GM23338 (cell line): ENCODE data around the gene SEMA5A. TPM values are rescaled to one million over a fixed set of nuclear protein-coding genes. Genes with fewer than 3 reads are reported as not detected.

ENCODE experiments used
- ATAC-seq: fragments of 200-7000 bp; cut with Tn5 transposase; 3 replicates; pipeline ENCODE4 v1.9.1; 2020
- DNase-seq: peaks from one replicate; pipeline ENCODE4 v3.0.0-alpha.2; 2015; ENCODE audit warnings: low spot score
- H2AFZ ChIP-seq: fragments of 200-600 bp; sonication (generic); 2 replicates; pipeline ENCODE4 v1.8.0; 2016; ENCODE audit warnings: antibody characterized with exemption, mild to moderate bottlenecking, moderate library complexity
- H3F3A ChIP-seq: fragments of 200-600 bp; sonication (generic); replicated peaks from 2 replicates; pipeline ENCODE4 v1.8.0; 2017; ENCODE audit warnings: antibody characterized with exemption, mixed run types, low read depth
- H3K27ac ChIP-seq: fragments of 200-600 bp; sonication (generic); 2 replicates; pipeline ENCODE4 v1.6.1; 2016; ENCODE audit warnings: low read depth
- H3K27me3 ChIP-seq: fragments of 200-600 bp; sonication (generic); 2 replicates; pipeline ENCODE4 v1.8.0; 2016; ENCODE audit warnings: mild to moderate bottlenecking, mixed run types, moderate library complexity; ENCODE audit not compliant: insufficient read depth
- H3K36me3 ChIP-seq: fragments of 200-600 bp; sonication (generic); 2 replicates; pipeline ENCODE4 v1.8.0; 2016; ENCODE audit warnings: mild to moderate bottlenecking; ENCODE audit not compliant: insufficient read depth
- H3K4me1 ChIP-seq: fragments of 200-600 bp; sonication (generic); 2 replicates; pipeline ENCODE4 v1.8.0; 2016; ENCODE audit warnings: mild to moderate bottlenecking, moderate library complexity; ENCODE audit not compliant: insufficient read depth
- H3K4me2 ChIP-seq: fragments of 200-600 bp; sonication (generic); 2 replicates; pipeline ENCODE4 v1.7.1; 2017; ENCODE audit warnings: mixed run types
- H3K4me3 ChIP-seq: fragments of 200-600 bp; sonication (generic); 2 replicates; pipeline ENCODE4 v1.6.1; 2016; ENCODE audit warnings: mixed run types
- H3K79me2 ChIP-seq: fragments of 200-600 bp; sonication (generic); replicated peaks from 2 replicates; pipeline ENCODE4 v1.8.0; 2017; ENCODE audit warnings: mild to moderate bottlenecking; ENCODE audit not compliant: insufficient read depth
- H3K9me2 ChIP-seq: fragments of 200-600 bp; sonication (generic); 2 replicates; pipeline ENCODE4 v1.8.0; 2017; ENCODE audit not compliant: insufficient read depth
- H4K20me1 ChIP-seq: fragments of 200-600 bp; sonication (generic); replicated peaks from 2 replicates; pipeline ENCODE4 v1.8.0; 2017; ENCODE audit warnings: mild to moderate bottlenecking; ENCODE audit not compliant: insufficient read depth
- H3K27ac Mint-ChIP-seq: 2 replicates; pipeline ENCODE4 v1.8.0; 2020; ENCODE audit warnings: inconsistent platforms, mild to moderate bottlenecking, moderate library complexity, mixed read lengths
- H3K27me3 Mint-ChIP-seq: 3 replicates; pipeline ENCODE4 v1.8.0; 2022; ENCODE audit warnings: low read depth, mild to moderate bottlenecking, moderate library complexity, mixed read lengths, inconsistent platforms; ENCODE audit not compliant: insufficient read depth, poor library complexity
- H3K36me3 Mint-ChIP-seq: 3 replicates; pipeline ENCODE4 v1.8.0; 2021; ENCODE audit warnings: low read depth, mild to moderate bottlenecking, inconsistent platforms, moderate library complexity, mixed read lengths
- H3K4me1 Mint-ChIP-seq: 3 replicates; pipeline ENCODE4 v1.8.0; 2020; ENCODE audit warnings: mild to moderate bottlenecking, inconsistent platforms, mixed read lengths
- H3K4me3 Mint-ChIP-seq: 3 replicates; pipeline ENCODE4 v1.8.0; 2021; ENCODE audit warnings: moderate library complexity, mild to moderate bottlenecking, inconsistent platforms, mixed read lengths
- H3K9me3 Mint-ChIP-seq: 3 replicates; pipeline ENCODE4 v1.8.0; 2020; ENCODE audit warnings: moderate library complexity, mild to moderate bottlenecking, inconsistent platforms, mixed read lengths
- CREB1 ChIP-seq: fragments of 250-450 bp; sonication (Bioruptor Pico); IDR thresholded peaks from 2 replicates; pipeline ENCODE4 v1.5.0; 2020; ENCODE audit warnings: low read depth, mild to moderate bottlenecking, moderate library complexity
- ETS1 ChIP-seq: IDR thresholded peaks from 2 replicates; pipeline ENCODE4 v1.6.1; 2016; ENCODE audit warnings: antibody characterized with exemption
- EZH2 ChIP-seq: fragments of 200-600 bp; sonication (generic); IDR thresholded peaks from one replicate; pipeline ENCODE4 v1.8.0; 2017; ENCODE audit warnings: antibody characterized with exemption, mild to moderate bottlenecking, low read depth; ENCODE audit not compliant: unreplicated experiment
- EZH2phosphoT487 ChIP-seq: fragments of 200-600 bp; sonication (generic); IDR thresholded peaks from one replicate; pipeline ENCODE4 v1.8.1; 2018; ENCODE audit warnings: antibody characterized with exemption; ENCODE audit not compliant: unreplicated experiment
- JUNB ChIP-seq: IDR thresholded peaks from one replicate; pipeline ENCODE4 v1.6.1; 2016; ENCODE audit warnings: antibody characterized with exemption; ENCODE audit not compliant: unreplicated experiment
- NANOG ChIP-seq: IDR thresholded peaks from 2 replicates; pipeline ENCODE4 v1.6.1; 2016; ENCODE audit warnings: antibody characterized with exemption, borderline replicate concordance
- POLR2AphosphoS5 ChIP-seq: IDR thresholded peaks from 2 replicates; pipeline ENCODE4 v1.6.1; 2016; ENCODE audit warnings: antibody characterized with exemption, low read depth
- REST ChIP-seq: IDR thresholded peaks from one replicate; pipeline ENCODE4 v1.6.1; 2018; ENCODE audit warnings: antibody characterized with exemption; ENCODE audit not compliant: unreplicated experiment
- STAT1 ChIP-seq: IDR thresholded peaks from one replicate; pipeline ENCODE4 v1.6.1; 2016; ENCODE audit warnings: antibody characterized with exemption; ENCODE audit not compliant: unreplicated experiment
- ZNF114 ChIP-seq: fragments of 250-450 bp; sonication (Bioruptor Pico); IDR thresholded peaks from 2 replicates; pipeline ENCODE4 v1.5.0; 2020; ENCODE audit warnings: mild to moderate bottlenecking, moderate library complexity
- ZNF331 ChIP-seq: fragments of 250-450 bp; sonication (Bioruptor Pico); IDR thresholded peaks from 2 replicates; pipeline ENCODE4 v1.5.0; 2020; ENCODE audit warnings: low read depth, mild to moderate bottlenecking, moderate library complexity
- ZNF462 ChIP-seq: fragments of 250-450 bp; sonication (Bioruptor Pico); IDR thresholded peaks from 2 replicates; pipeline ENCODE4 v1.5.0; 2020; ENCODE audit warnings: mild to moderate bottlenecking, moderate library complexity
- polyA plus RNA-seq: library from polyadenylated mRNA; unstranded; fragments of >200 nt; fragmentation: Nextera tagmentation; extraction: Ambion mirVana; gene quantifications from 2 replicates; pipeline ENCODE4 v1.2.1, GENCODE V29; 2016
- total RNA-seq: library from RNA; depleted of rRNA; stranded (reverse); fragments of >200 nt; shearing (Covaris generic); gene quantifications from 2 replicates; pipeline ENCODE4 v1.2.3, GENCODE V29; 2014
- TF ChIP-seq, protein P1 (sequence below), 2 experiments: fragments of 200-600 bp in 1 of 2; sonication (generic) in 1 of 2; conservative IDR thresholded peaks; 2 replicates each; pipeline versions ENCODE4 v1.5.1 to v1.6.1; 2016 to 2017; ENCODE audit warnings: antibody characterized with exemption in 2 of 2, low read depth in 2 of 2, mild to moderate bottlenecking in 2 of 2, moderate library complexity in 1 of 2

The SEMA5A gene
- total and polyA plus RNA-seq, 2 experiments from 2014 or later = 2.1 to 8.1 TPM

DNA sequence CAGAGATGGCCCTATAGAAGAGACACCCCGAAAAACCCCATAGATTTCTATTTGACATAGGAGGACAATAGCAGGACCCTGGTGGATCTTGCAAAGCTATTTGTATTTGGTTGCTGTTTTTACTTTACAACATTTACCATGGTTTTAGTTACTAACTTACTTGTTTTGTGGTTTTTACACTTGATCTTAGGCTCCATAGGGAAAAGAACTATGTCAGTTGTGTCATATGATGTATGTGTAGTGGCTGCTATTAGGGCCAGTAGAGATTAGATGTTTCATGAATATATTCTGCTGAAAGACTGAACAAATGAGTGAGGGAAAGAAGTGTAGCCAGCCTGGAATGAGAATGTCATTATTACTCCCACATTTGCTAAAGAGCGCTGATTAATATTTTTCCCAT is 388.1 kb downstream of the SEMA5A start:
- H3K4me1 Mint-ChIP-seq = no peaks in the 10 kb centered on the region
- no peaks in the 10 kb centered on the region for H3K4me1 ChIP-seq
- H3K27me3 ChIP-seq = no peaks in the 10 kb centered on the region
- TF ChIP-seq NANOG = no peak
- TF ChIP-seq EZH2 = no peak
- no peak for TF ChIP-seq POLR2AphosphoS5
- TF ChIP-seq CREB1 = no peak
- TF ChIP-seq REST = no peak
- TF ChIP-seq STAT1 = no peak
- TF ChIP-seq EZH2phosphoT487 = no peak
- TF ChIP-seq ZNF114 (CRISPR knock-in tag) = no peak
- TF ChIP-seq JUNB = no peak
- no peak for TF ChIP-seq ZNF462 (CRISPR knock-in tag)
- no peak for TF ChIP-seq ETS1
- TF ChIP-seq, protein P1, sequence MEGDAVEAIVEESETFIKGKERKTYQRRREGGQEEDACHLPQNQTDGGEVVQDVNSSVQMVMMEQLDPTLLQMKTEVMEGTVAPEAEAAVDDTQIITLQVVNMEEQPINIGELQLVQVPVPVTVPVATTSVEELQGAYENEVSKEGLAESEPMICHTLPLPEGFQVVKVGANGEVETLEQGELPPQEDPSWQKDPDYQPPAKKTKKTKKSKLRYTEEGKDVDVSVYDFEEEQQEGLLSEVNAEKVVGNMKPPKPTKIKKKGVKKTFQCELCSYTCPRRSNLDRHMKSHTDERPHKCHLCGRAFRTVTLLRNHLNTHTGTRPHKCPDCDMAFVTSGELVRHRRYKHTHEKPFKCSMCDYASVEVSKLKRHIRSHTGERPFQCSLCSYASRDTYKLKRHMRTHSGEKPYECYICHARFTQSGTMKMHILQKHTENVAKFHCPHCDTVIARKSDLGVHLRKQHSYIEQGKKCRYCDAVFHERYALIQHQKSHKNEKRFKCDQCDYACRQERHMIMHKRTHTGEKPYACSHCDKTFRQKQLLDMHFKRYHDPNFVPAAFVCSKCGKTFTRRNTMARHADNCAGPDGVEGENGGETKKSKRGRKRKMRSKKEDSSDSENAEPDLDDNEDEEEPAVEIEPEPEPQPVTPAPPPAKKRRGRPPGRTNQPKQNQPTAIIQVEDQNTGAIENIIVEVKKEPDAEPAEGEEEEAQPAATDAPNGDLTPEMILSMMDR (conservative IDR thresholded peaks at IDR 0.05; ENCODE audit: low read depth in 2 of 2) = no peak
- TF ChIP-seq ZNF331 = no peak
- H3K4me3 Mint-ChIP-seq = no peak overlapping the region
- H3K79me2 ChIP-seq = no peaks in the 10 kb centered on the region
- H3K36me3 ChIP-seq = no peaks in the 10 kb centered on the region
- no peak overlapping the region for H3K4me2 ChIP-seq
- DNase-seq (no peak), ATAC-seq (no peak)
- no peaks in the 10 kb centered on the region for H3K9me3 Mint-ChIP-seq
- no peak overlapping the region for H3K27ac ChIP-seq
- H3K9me2 ChIP-seq = no peaks in the 10 kb centered on the region; the same call in 1 of the 2 replicates
- no peak overlapping the region for H2AFZ ChIP-seq
- H3K27me3 Mint-ChIP-seq = no peaks in the 10 kb centered on the region
- H4K20me1 ChIP-seq = no peaks in the 10 kb centered on the region
- no peak overlapping the region for H3K27ac Mint-ChIP-seq
- no peak overlapping the region for H3K4me3 ChIP-seq
- H3K36me3 Mint-ChIP-seq = no peaks in the 10 kb centered on the region
- no peaks in the 10 kb centered on the region for H3F3A ChIP-seq
